ENCODE data around the gene ACKR1.

The ACKR1 gene

GRCh38 chr1:159204161-159205141 lies at the start of gene ACKR1:
Gene ACKR1, plus strand, starts transcription at chr1:159204875. Its CDS starts 85 bp downstream, at chr1:159204960.
- Histone ChIP-seq H3K4me3 (ENCODE audit: low read length, poor library complexity, severe bottlenecking) (no peak within 1 kb of the TSS), H3K9me2 (replicated peaks; ENCODE audit: low read depth, low read length) (no peaks in the 10 kb centered on the region), H3K79me2 (ENCODE audit: insufficient read depth, low read length) (no peaks in the 10 kb centered on the region), H3F3A (ENCODE audit: low read depth) (no peaks in the 10 kb centered on the region), H2AFZ (ENCODE audit: low read length) (no peak within 1 kb of the TSS), H3K4me1 (ENCODE audit: insufficient read depth, low read length, poor library complexity, severe bottlenecking) (peaks cover 29% of the 10 kb centered on the region), H3K4me2 (ENCODE audit: low read depth, low read length, poor library complexity, severe bottlenecking) (no peak within 1 kb of the TSS), H4K20me1 (ENCODE audit: insufficient read depth, low read length, poor library complexity, severe bottlenecking) (no peaks in the 10 kb centered on the region), H3K9ac (ENCODE audit: low read depth, low read length, poor library complexity, severe bottlenecking) (no peak within 1 kb of the TSS), H3K36me3 (ENCODE audit: insufficient read depth, low read length) (no peaks in the 10 kb centered on the region), H3K27me3 (ENCODE audit: insufficient read depth, low read length, poor library complexity, severe bottlenecking) (peaks cover 4% of the 10 kb centered on the region), H3K9me3 (ENCODE audit: insufficient read depth, low read depth, low read length) (no peaks in the 10 kb centered on the region)
- no peak for TF ChIP-seq EZH2phosphoT487 (IDR thresholded peaks at IDR 0.05; ENCODE audit: borderline replicate concordance)
- TF ChIP-seq CTCF (conservative IDR thresholded peaks at IDR 0.05; ENCODE audit: low read length), result no peak

GRCh38 chr1:159161001-159161718 lies 43.5 kb upstream of the ACKR1 start:
- H3K9me3 ChIP-seq (ENCODE audit: insufficient read depth, low read depth, low read length), result no peaks in the 10 kb centered on the region
- H3K27me3 ChIP-seq (ENCODE audit: insufficient read depth, low read length, poor library complexity, severe bottlenecking), result peaks cover 6% of the 10 kb centered on the region
- H3K79me2 ChIP-seq (ENCODE audit: insufficient read depth, low read length), result no peaks in the 10 kb centered on the region
- no peak overlapping the region for H3K4me2 ChIP-seq (ENCODE audit: low read depth, low read length, poor library complexity, severe bottlenecking)
- H4K20me1 ChIP-seq (ENCODE audit: insufficient read depth, low read length, poor library complexity, severe bottlenecking), result no peaks in the 10 kb centered on the region
- no peaks in the 10 kb centered on the region for H3F3A ChIP-seq (ENCODE audit: low read depth)
- TF ChIP-seq EZH2phosphoT487 (IDR thresholded peaks at IDR 0.05; ENCODE audit: borderline replicate concordance), result no peak
- peak; percentile 100 for TF ChIP-seq CTCF (conservative IDR thresholded peaks at IDR 0.05; ENCODE audit: low read length)
- no peaks in the 10 kb centered on the region for H3K4me1 ChIP-seq (ENCODE audit: insufficient read depth, low read length, poor library complexity, severe bottlenecking)
- H3K4me3 ChIP-seq (ENCODE audit: low read length, poor library complexity, severe bottlenecking), result no peak overlapping the region
- H3K36me3 ChIP-seq (ENCODE audit: insufficient read depth, low read length), result no peaks in the 10 kb centered on the region
- H3K9ac ChIP-seq (ENCODE audit: low read depth, low read length, poor library complexity, severe bottlenecking), result no peak overlapping the region
- no peaks in the 10 kb centered on the region for H3K9me2 ChIP-seq (replicated peaks; ENCODE audit: low read depth, low read length)
- no peak overlapping the region for H2AFZ ChIP-seq (ENCODE audit: low read length)

GRCh38 chr1:159161719-159162026 lies 43.0 kb upstream of the ACKR1 start:
- no peak overlapping the region for H3K4me3 ChIP-seq (ENCODE audit: low read length, poor library complexity, severe bottlenecking)
- H3K27me3 ChIP-seq (ENCODE audit: insufficient read depth, low read length, poor library complexity, severe bottlenecking), result peaks cover 6% of the 10 kb centered on the region

More at GRCh38 chr1:159161719-159162026, 43.0 kb upstream of the ACKR1 start:
- Histone ChIP-seq H3K9ac (ENCODE audit: low read depth, low read length, poor library complexity, severe bottlenecking) (no peak overlapping the region), H2AFZ (ENCODE audit: low read length) (no peak overlapping the region), H3F3A (ENCODE audit: low read depth) (no peaks in the 10 kb centered on the region), H3K4me1 (ENCODE audit: insufficient read depth, low read length, poor library complexity, severe bottlenecking) (no peaks in the 10 kb centered on the region), H3K79me2 (ENCODE audit: insufficient read depth, low read length) (no peaks in the 10 kb centered on the region), H3K9me2 (replicated peaks; ENCODE audit: low read depth, low read length) (no peaks in the 10 kb centered on the region), H3K36me3 (ENCODE audit: insufficient read depth, low read length) (no peaks in the 10 kb centered on the region), H4K20me1 (ENCODE audit: insufficient read depth, low read length, poor library complexity, severe bottlenecking) (no peaks in the 10 kb centered on the region), H3K9me3 (ENCODE audit: insufficient read depth, low read depth, low read length) (no peaks in the 10 kb centered on the region), H3K4me2 (ENCODE audit: low read depth, low read length, poor library complexity, severe bottlenecking) (no peak overlapping the region)
- TF ChIP-seq CTCF (conservative IDR thresholded peaks at IDR 0.05; ENCODE audit: low read length) (no peak), EZH2phosphoT487 (IDR thresholded peaks at IDR 0.05; ENCODE audit: borderline replicate concordance) (no peak)

Data from Loucy (cell line).